Stimulated activated naive B cell treated with anti-CD40 and anti-IgM and Interleukin-4, amounts not matched to agents 10 μg/mL and 1 μg/mL and 100 μg/mL, for 72 hours (primary cell): Measurements from ENCODE around the gene TMEM106C.

Experiments used
- ATAC-seq, 2 donors: fragments of 150-1000 bp; cut with Tn5 transposase; replicated peaks; 2 replicates each; pipeline ENCODE4 v1.10.0; 2021; ENCODE audit warnings: moderate library complexity in 1 of 2
- DNase-seq: peaks from one replicate; pipeline ENCODE4 v3.0.0; 2021
- H3K27ac Mint-ChIP-seq: one replicate; pipeline ENCODE4 v1.8.0; 2022; ENCODE audit warnings: mild to moderate bottlenecking, mixed read lengths
- H3K27me3 Mint-ChIP-seq, 2 donors: one replicate each; pipeline ENCODE4 v1.8.0; 2022; ENCODE audit warnings: mixed read lengths in 2 of 2
- H3K36me3 Mint-ChIP-seq, 2 donors: one replicate each; pipeline ENCODE4 v1.8.0; 2022; ENCODE audit warnings: mixed read lengths in 2 of 2, mild to moderate bottlenecking in 1 of 2
- H3K4me1 Mint-ChIP-seq, 2 donors: one replicate each; pipeline ENCODE4 v1.8.0; 2022; ENCODE audit warnings: mixed read lengths in 2 of 2, mild to moderate bottlenecking in 1 of 2
- H3K4me3 Mint-ChIP-seq, 2 donors: one replicate each; pipeline ENCODE4 v1.8.0; 2022; ENCODE audit warnings: mild to moderate bottlenecking in 2 of 2, mixed read lengths in 2 of 2, moderate library complexity in 1 of 2
- H3K9me3 Mint-ChIP-seq, 2 donors: one replicate each; pipeline ENCODE4 v1.8.0; 2022; ENCODE audit warnings: mixed read lengths in 2 of 2, mild to moderate bottlenecking in 1 of 2

TMEM106C gene

GRCh38 chr12:47964106-47964728 lies 821 bp downstream of the TMEM106C start:
- Mint-ChIP-seq H3K4me3 (peak overlapping the region; percentile 99 to 100), H3K36me3 (peaks cover 18 to 33% of the 10 kb centered on the region in 2 donors), H3K4me1 (peaks cover 27 to 30% of the 10 kb centered on the region in 2 donors), H3K27ac (peak overlapping the region; percentile 63), H3K9me3 (peaks cover 0 to 1% of the 10 kb centered on the region in 2 donors), H3K27me3 (peaks cover 24 to 25% of the 10 kb centered on the region in 2 donors)
- no peak for DNase-seq
- ATAC-seq = no peak

DNA sequence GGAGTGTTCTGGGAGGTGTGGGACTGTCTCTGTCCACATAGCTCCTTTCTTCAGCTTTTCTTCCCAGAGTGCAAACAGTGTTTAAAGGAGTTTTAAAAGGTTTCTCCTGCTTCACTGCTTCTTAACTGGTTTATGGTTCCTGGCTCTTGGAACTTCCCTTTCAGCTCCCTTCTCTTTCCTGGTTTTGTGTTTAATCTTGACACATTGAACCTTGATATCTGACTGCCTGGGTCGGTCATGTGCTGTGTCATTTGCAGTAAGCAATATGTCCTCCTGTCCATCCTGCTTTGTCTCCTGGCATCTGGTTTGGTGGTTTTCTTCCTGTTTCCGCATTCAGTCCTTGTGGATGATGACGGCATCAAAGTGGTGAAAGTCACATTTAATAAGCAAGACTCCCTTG lies 2.2 kb downstream of the TMEM106C start:
- peaks cover 11% of the 10 kb centered on the region in 2 donors for H3K27me3 Mint-ChIP-seq
- H3K4me3 Mint-ChIP-seq = no peak overlapping the region
- H3K9me3 Mint-ChIP-seq = no peaks in the 10 kb centered on the region
- ATAC-seq (no peak), DNase-seq (no peak)
- peaks cover 27 to 30% of the 10 kb centered on the region in 2 donors for H3K4me1 Mint-ChIP-seq
- no peak overlapping the region for H3K27ac Mint-ChIP-seq
- peaks cover 18 to 33% of the 10 kb centered on the region in 2 donors for H3K36me3 Mint-ChIP-seq

- no peak for ATAC-seq
- Mint-ChIP-seq H3K4me1 (peaks cover 27 to 30% of the 10 kb centered on the region in 2 donors), H3K27ac (peak overlapping the region; percentile 37), H3K36me3 (peaks cover 19 to 33% of the 10 kb centered on the region in 2 donors), H3K4me3 (no peak overlapping the region), H3K27me3 (no peaks in the 10 kb centered on the region), H3K9me3 (no peaks in the 10 kb centered on the region)
- no peak for DNase-seq
These were observed 4.3 kb downstream of the TMEM106C start for GRCh38 chr12:47967461-47968321.

GRCh38 chr12:47969845-47970244 lies 6.4 kb downstream of the TMEM106C start:
- no peaks in the 10 kb centered on the region for H3K27me3 Mint-ChIP-seq
- H3K4me1 Mint-ChIP-seq = peaks cover 9 to 12% of the 10 kb centered on the region in 2 donors
- H3K36me3 Mint-ChIP-seq = peaks cover 15 to 30% of the 10 kb centered on the region in 2 donors
- H3K9me3 Mint-ChIP-seq = no peaks in the 10 kb centered on the region
- DNase-seq (no peak), ATAC-seq (no peak)
- no peak overlapping the region for H3K4me3 Mint-ChIP-seq
- H3K27ac Mint-ChIP-seq = no peak overlapping the region

DNA sequence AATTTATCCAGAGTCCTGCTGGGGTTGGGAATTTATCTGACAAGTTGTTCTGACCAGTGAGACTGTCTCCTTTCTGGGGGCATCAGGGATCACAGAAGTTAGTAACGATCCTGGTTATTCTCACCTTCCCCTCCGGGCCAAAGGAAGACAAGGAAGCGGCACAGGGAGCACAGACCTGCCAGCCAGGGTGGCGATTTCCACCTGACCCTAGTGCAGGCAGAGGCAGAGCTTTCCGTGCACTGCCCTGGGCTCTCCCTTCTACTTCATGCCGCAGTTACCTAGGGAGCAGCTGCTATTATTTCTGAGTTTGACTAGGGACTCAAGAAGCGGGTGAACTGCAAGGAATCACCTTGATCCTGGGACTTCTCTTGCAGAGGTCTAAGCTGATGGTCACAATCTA lies 7.4 kb downstream of the TMEM106C start:
- Mint-ChIP-seq H3K4me1 (peaks cover 6 to 8% of the 10 kb centered on the region in 2 donors), H3K4me3 (no peak overlapping the region), H3K9me3 (no peaks in the 10 kb centered on the region), H3K27me3 (no peaks in the 10 kb centered on the region), H3K36me3 (peaks cover 15 to 25% of the 10 kb centered on the region in 2 donors), H3K27ac (no peak overlapping the region)
- ATAC-seq (no peak), DNase-seq (no peak)

DNA sequence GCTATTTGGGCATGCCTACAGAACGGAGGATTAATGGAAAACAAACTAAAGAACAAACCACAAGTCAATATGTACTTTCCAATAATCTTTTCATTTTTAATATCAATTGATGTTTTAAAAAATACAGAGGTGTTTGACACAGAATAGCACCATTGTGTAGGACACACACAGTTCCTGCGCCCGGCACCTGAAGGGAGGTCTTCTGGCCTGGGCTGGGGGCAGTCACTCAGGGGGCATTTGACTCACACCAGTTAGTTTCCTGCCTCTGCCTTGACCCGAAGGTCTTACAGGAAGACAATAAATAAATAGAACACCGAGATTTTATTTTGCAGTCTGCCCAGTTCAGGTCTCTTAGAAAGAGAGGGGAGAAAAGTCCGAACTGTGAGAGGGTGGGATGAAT lies 9.5 kb downstream of the TMEM106C start:
- Mint-ChIP-seq H3K4me3 (no peak overlapping the region), H3K27me3 (peaks cover 0 to 8% of the 10 kb centered on the region in 2 donors)

GRCh38 chr12:47973870-47974269 lies 10.5 kb downstream of the TMEM106C start:
- Mint-ChIP-seq H3K9me3 (no peaks in the 10 kb centered on the region), H3K4me1 (peaks cover 0 to under 1% of the 10 kb centered on the region in 2 donors), H3K27ac (no peak overlapping the region), H3K36me3 (peaks cover 2% of the 10 kb centered on the region in 2 donors), H3K27me3 (peaks cover 2 to 15% of the 10 kb centered on the region in 2 donors), H3K4me3 (no peak overlapping the region)
- ATAC-seq (no peak), DNase-seq (no peak)

More for the DNA sequence above, 9.5 kb downstream of the TMEM106C start:
- Mint-ChIP-seq H3K4me1 (no peaks in the 10 kb centered on the region), H3K36me3 (peaks cover 4 to 8% of the 10 kb centered on the region in 2 donors), H3K27ac (no peak overlapping the region), H3K9me3 (no peaks in the 10 kb centered on the region)
- DNase-seq (no peak), ATAC-seq (no peak)

- Mint-ChIP-seq H3K4me1 (peaks cover 0 to 2% of the 10 kb centered on the region in 2 donors), H3K27ac (no peak overlapping the region), H3K9me3 (no peaks in the 10 kb centered on the region), H3K27me3 (peaks cover 7 to 20% of the 10 kb centered on the region in 2 donors), H3K36me3 (peaks cover 0 to 2% of the 10 kb centered on the region in 2 donors), H3K4me3 (no peak overlapping the region)
- DNase-seq = no peak
- no peak for ATAC-seq
These were observed 11.7 kb downstream of the TMEM106C start for GRCh38 chr12:47975036-47975620.

GRCh38 chr12:47975816-47976215 lies 12.4 kb downstream of the TMEM106C start:
- H3K4me3 Mint-ChIP-seq = no peak overlapping the region
- ATAC-seq (no peak), DNase-seq (no peak)
- H3K9me3 Mint-ChIP-seq = no peaks in the 10 kb centered on the region
- peaks cover 7 to 27% of the 10 kb centered on the region in 2 donors for H3K27me3 Mint-ChIP-seq
- H3K4me1 Mint-ChIP-seq = peaks cover 0 to 2% of the 10 kb centered on the region in 2 donors
- peaks cover 0 to 2% of the 10 kb centered on the region in 2 donors for H3K36me3 Mint-ChIP-seq
- no peak overlapping the region for H3K27ac Mint-ChIP-seq

GRCh38 chr12:47977046-47977771 lies 13.8 kb downstream of the TMEM106C start:
- Mint-ChIP-seq H3K27ac (no peak overlapping the region), H3K36me3 (peaks cover 0 to 2% of the 10 kb centered on the region in 2 donors), H3K27me3 (peaks cover 7 to 36% of the 10 kb centered on the region in 2 donors), H3K4me3 (no peak overlapping the region), H3K9me3 (no peaks in the 10 kb centered on the region), H3K4me1 (peaks cover 0 to 2% of the 10 kb centered on the region in 2 donors)
- ATAC-seq (no peak), DNase-seq (no peak)

DNA sequence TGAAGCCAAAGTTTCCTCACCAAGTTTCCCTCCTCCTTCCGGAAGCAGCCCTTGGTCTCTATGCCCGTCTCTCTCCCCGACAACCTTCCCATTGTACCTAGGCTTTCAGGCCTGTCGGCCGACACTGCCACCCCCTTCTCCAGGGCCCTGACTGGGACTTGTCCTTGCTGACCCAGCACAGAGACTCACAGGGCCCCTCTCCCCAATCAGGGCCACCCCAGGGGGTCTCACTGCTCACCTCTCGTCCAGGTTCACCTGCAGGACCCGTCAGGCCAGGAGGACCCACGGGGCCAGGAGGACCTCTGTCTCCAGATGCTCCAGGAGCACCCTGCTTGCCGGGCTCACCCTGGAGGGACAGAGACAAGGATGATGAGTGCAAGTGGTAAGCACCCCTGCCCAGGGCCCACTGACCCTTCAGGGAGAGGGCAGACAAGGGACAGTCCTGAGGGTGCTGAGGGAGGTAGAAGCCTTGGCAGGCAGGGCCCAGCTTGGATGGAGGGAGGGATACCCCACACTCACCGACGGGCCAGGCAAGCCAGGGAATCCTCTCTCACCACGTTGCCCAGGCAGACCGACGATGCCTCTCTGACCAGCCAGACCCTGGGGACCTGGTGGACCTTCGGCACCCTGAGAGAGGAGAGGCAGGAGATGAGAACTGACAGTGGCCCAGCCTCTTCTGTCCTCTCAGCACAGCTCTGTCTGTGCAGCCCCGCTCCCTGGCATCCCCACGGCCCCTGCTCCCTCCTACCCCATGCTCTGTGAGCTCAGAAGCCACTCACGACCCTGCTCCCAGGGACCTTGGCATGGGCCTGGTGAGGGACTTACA lies 14.6 kb downstream of the TMEM106C start:
- Mint-ChIP-seq H3K9me3 (no peaks in the 10 kb centered on the region), H3K27ac (no peak overlapping the region), H3K4me1 (peaks cover under 1 to 2% of the 10 kb centered on the region in 2 donors), H3K4me3 (no peak overlapping the region), H3K27me3 (peaks cover 7 to 44% of the 10 kb centered on the region in 2 donors), H3K36me3 (no peaks in the 10 kb centered on the region)
- no peak for ATAC-seq
- DNase-seq = no peak

GRCh38 chr12:47978598-47978873 lies 15.1 kb downstream of the TMEM106C start:
- DNase-seq (no peak), ATAC-seq (no peak)
- H3K36me3 Mint-ChIP-seq = no peaks in the 10 kb centered on the region
- H3K9me3 Mint-ChIP-seq = no peaks in the 10 kb centered on the region
- peaks cover 2 to 6% of the 10 kb centered on the region in 2 donors for H3K4me1 Mint-ChIP-seq
- peaks cover 7 to 49% of the 10 kb centered on the region in 2 donors for H3K27me3 Mint-ChIP-seq
- no peak overlapping the region for H3K27ac Mint-ChIP-seq
- no peak overlapping the region for H3K4me3 Mint-ChIP-seq

GRCh38 chr12:47979166-47979565 lies 15.8 kb downstream of the TMEM106C start:
- Mint-ChIP-seq H3K36me3 (no peaks in the 10 kb centered on the region), H3K27me3 (peaks cover 9 to 49% of the 10 kb centered on the region in 2 donors), H3K9me3 (no peaks in the 10 kb centered on the region), H3K27ac (no peak overlapping the region), H3K4me3 (no peak overlapping the region), H3K4me1 (peaks cover 2 to 6% of the 10 kb centered on the region in 2 donors)
- DNase-seq = no peak
- ATAC-seq = no peak
